HepG2 (cell line): Measurements from ENCODE around the gene FER1L5. TPM values are rescaled to one million over a fixed set of nuclear protein-coding genes. Genes with fewer than 3 reads are reported as not detected.

Source experiments
- ASH2L ChIP-seq: fragments of 300-600, 200-600 bp; sonication (generic); IDR thresholded peaks from 2 replicates; pipeline ENCODE4 v1.7.0; 2017; ENCODE audit warnings: low read depth, mild to moderate bottlenecking, moderate library complexity, mixed read lengths, low read length; ENCODE audit not compliant: insufficient read length
- ATF2 ChIP-seq: sonication (generic); formaldehyde crosslinking; IDR thresholded peaks from 2 replicates; pipeline ENCODE4 v1.4.0; 2020; ENCODE audit warnings: missing genetic modification reagents
- ATF5 ChIP-seq: sonication (generic); formaldehyde crosslinking; IDR thresholded peaks from 2 replicates; pipeline ENCODE4 v1.4.0; 2020; ENCODE audit warnings: mild to moderate bottlenecking, low read depth, missing genetic modification reagents
- CAMTA2 ChIP-seq: sonication (generic); formaldehyde crosslinking; IDR thresholded peaks from 2 replicates; pipeline ENCODE4 v1.4.0; 2020; ENCODE audit warnings: mild to moderate bottlenecking, missing genetic modification reagents, borderline replicate concordance
- CENPX ChIP-seq: sonication (generic); formaldehyde crosslinking; IDR thresholded peaks from 2 replicates; pipeline ENCODE4 v1.9.0; 2021; ENCODE audit warnings: mild to moderate bottlenecking, missing genetic modification reagents, moderate library complexity
- CERS6 ChIP-seq: sonication (generic); formaldehyde crosslinking; IDR thresholded peaks from 2 replicates; pipeline ENCODE4 v1.5.0; 2020; ENCODE audit warnings: missing genetic modification reagents
- E2F2 ChIP-seq: sonication (generic); formaldehyde crosslinking; IDR thresholded peaks from 2 replicates; pipeline ENCODE4 v1.4.0; 2020; ENCODE audit warnings: missing genetic modification reagents, borderline replicate concordance
- EED ChIP-seq: sonication (generic); formaldehyde crosslinking; IDR thresholded peaks from 2 replicates; pipeline ENCODE4 v1.5.0; 2020; ENCODE audit warnings: mild to moderate bottlenecking, missing genetic modification reagents
- FOXK1 ChIP-seq: sonication (generic); formaldehyde crosslinking; IDR thresholded peaks from 2 replicates; pipeline ENCODE4 v1.4.0; 2020; ENCODE audit warnings: low read depth, missing genetic modification reagents, borderline replicate concordance
- KDM5A ChIP-seq: fragments of 200-600 bp; sonication (generic); IDR thresholded peaks from 2 replicates; pipeline ENCODE4 v1.7.0; 2018; ENCODE audit warnings: antibody characterized with exemption, mild to moderate bottlenecking, low read length, borderline replicate concordance
- NBN ChIP-seq: fragments of 450-650 bp; conservative IDR thresholded peaks from 2 replicates; pipeline ENCODE4 v1.6.1; 2017
- POLR2A ChIP-seq, 2 experiments: IDR thresholded peaks; 2 replicates each; pipeline ENCODE4 v1.6.1; 2011; ENCODE audit warnings: low read depth in 2 of 2, low read length in 2 of 2, mild to moderate bottlenecking in 1 of 2, moderate library complexity in 1 of 2; ENCODE audit not compliant: insufficient read depth in 1 of 2
- PPARG ChIP-seq: conservative IDR thresholded peaks from 2 replicates; pipeline ENCODE4 v1.6.1; 2016; ENCODE audit warnings: missing biosample characterization, missing genetic modification reagents
- RXRB ChIP-seq: IDR thresholded peaks from 2 replicates; pipeline ENCODE4 v1.6.1; 2016; ENCODE audit warnings: borderline replicate concordance, missing genetic modification reagents, missing compliant biosample characterization
- ZNF18 ChIP-seq: sonication (generic); formaldehyde crosslinking; IDR thresholded peaks from 2 replicates; pipeline ENCODE4 v1.8.0; 2022; ENCODE audit warnings: mild to moderate bottlenecking, missing genetic modification reagents; ENCODE audit not compliant: insufficient replicate concordance
- ZNF20 ChIP-seq: sonication (generic); formaldehyde crosslinking; IDR thresholded peaks from 2 replicates; pipeline ENCODE4 v1.4.0; 2020; ENCODE audit warnings: mild to moderate bottlenecking, moderate library complexity, missing genetic modification reagents
- ZNF33B ChIP-seq: sonication (generic); formaldehyde crosslinking; IDR thresholded peaks from 2 replicates; pipeline ENCODE4 v1.5.1; 2020; ENCODE audit warnings: mild to moderate bottlenecking, missing genetic modification reagents
- ZNF460 ChIP-seq: sonication (generic); formaldehyde crosslinking; IDR thresholded peaks from 2 replicates; pipeline ENCODE4 v1.5.1; 2020; ENCODE audit warnings: missing genetic modification reagents, mild to moderate bottlenecking, borderline replicate concordance
- ZNF512 ChIP-seq: sonication (generic); formaldehyde crosslinking; IDR thresholded peaks from 2 replicates; pipeline ENCODE4 v1.4.0; 2020; ENCODE audit warnings: mild to moderate bottlenecking, missing genetic modification reagents
- ZNF629 ChIP-seq: sonication (generic); formaldehyde crosslinking; conservative IDR thresholded peaks from 2 replicates; pipeline ENCODE4 v1.5.0; 2020; ENCODE audit warnings: missing genetic modification reagents
- ZNF709 ChIP-seq: sonication (generic); formaldehyde crosslinking; IDR thresholded peaks from 2 replicates; pipeline ENCODE4 v1.5.0; 2020; ENCODE audit warnings: mild to moderate bottlenecking, missing genetic modification reagents
- polyA plus RNA-seq, 8 experiments: library from polyadenylated mRNA; depleted of rRNA in 3 of 8; stranded (reverse) in 7 of 8; unstranded in 1 of 8; fragments of >200 nt; fragmentation: Illumina TruSeq in 4 of 8; extraction: Trizol in 4 of 8; gene quantifications; 2 replicates each; pipeline versions ENCODE4 v1.2.1 to v1.2.3, GENCODE V29; 2011 to 2016; ENCODE audit warnings: low read depth in 4 of 8, missing spikeins in 1 of 8, mixed read lengths in 1 of 8; ENCODE audit not compliant: insufficient read depth in 1 of 8
- total RNA-seq, 5 experiments: library from RNA; depleted of rRNA; stranded (reverse); fragments of >200 nt; fragmentation: Illumina TruSeq; extraction: Trizol; gene quantifications; 2 replicates each; pipeline ENCODE4 v1.2.3, GENCODE V29; 2016; ENCODE audit warnings: low read depth in 1 of 5

The FER1L5 gene
- total and polyA plus RNA-seq, 2 of the 13 experiments (the other 11 are each of a cell fraction or from before 2014, with no cell fraction given) = 0.02 to 0.08 TPM

- TF ChIP-seq CERS6 = no peak
- TF ChIP-seq FOXK1 (CRISPR knock-in tag) = no peak
- TF ChIP-seq ZNF460 = no peak
- no peak for TF ChIP-seq ZNF20
- peak; percentile 95 for TF ChIP-seq ATF2 (CRISPR knock-in tag)
- TF ChIP-seq CAMTA2 (CRISPR knock-in tag) = no peak
- 0 out of 2 replicates have a peak, but pooled peaks have one; percentile 45 for TF ChIP-seq ZNF512 (CRISPR knock-in tag)
- peak; percentile 71 for TF ChIP-seq ASH2L
- TF ChIP-seq NBN = no peak
- TF ChIP-seq E2F2 (CRISPR knock-in tag) = no peak
- TF ChIP-seq EED (CRISPR knock-in tag) = peak; percentile 18; the same call in 1 of the 2 replicates
- no peak for TF ChIP-seq KDM5A
- peak; percentile 18 for TF ChIP-seq ZNF18 (CRISPR knock-in tag)
- TF ChIP-seq ZNF33B (CRISPR knock-in tag) = 0 out of 2 replicates have a peak, but pooled peaks have one; percentile 35
- TF ChIP-seq POLR2A (IDR thresholded peaks at IDR 0.05; ENCODE audit: insufficient read depth in 1 of 2, low read depth in 2 of 2, low read length in 2 of 2) = peak in 1 of 2 experiments; percentile 47; a peak in 1 of 4 replicates
- 0 out of 2 replicates have a peak, but pooled peaks have one; percentile 25 for TF ChIP-seq ATF5 (CRISPR knock-in tag)
- no peak for TF ChIP-seq ZNF709 (CRISPR knock-in tag)
- no peak for TF ChIP-seq ZNF629 (CRISPR knock-in tag)
- TF ChIP-seq RXRB (CRISPR knock-in tag) = peak; percentile 51; the same call in 1 of the 2 replicates
- TF ChIP-seq CENPX = no peak
- TF ChIP-seq PPARG (CRISPR knock-in tag) = peak; percentile 84
Measured at GRCh38 chr2:96685577-96686459, 43.3 kb downstream of the FER1L5 start (continued).
